GM18868 (cell line): ENCODE results near the gene ARHGDIA.

Source experiments
- ATAC-seq: cut with Tn5 transposase; IDR thresholded peaks from one replicate; pipeline ENCODE4 v1.9.1; 2021; ENCODE audit warnings: mild to moderate bottlenecking, moderate library complexity; ENCODE audit not compliant: unreplicated experiment

ARHGDIA gene

DNA sequence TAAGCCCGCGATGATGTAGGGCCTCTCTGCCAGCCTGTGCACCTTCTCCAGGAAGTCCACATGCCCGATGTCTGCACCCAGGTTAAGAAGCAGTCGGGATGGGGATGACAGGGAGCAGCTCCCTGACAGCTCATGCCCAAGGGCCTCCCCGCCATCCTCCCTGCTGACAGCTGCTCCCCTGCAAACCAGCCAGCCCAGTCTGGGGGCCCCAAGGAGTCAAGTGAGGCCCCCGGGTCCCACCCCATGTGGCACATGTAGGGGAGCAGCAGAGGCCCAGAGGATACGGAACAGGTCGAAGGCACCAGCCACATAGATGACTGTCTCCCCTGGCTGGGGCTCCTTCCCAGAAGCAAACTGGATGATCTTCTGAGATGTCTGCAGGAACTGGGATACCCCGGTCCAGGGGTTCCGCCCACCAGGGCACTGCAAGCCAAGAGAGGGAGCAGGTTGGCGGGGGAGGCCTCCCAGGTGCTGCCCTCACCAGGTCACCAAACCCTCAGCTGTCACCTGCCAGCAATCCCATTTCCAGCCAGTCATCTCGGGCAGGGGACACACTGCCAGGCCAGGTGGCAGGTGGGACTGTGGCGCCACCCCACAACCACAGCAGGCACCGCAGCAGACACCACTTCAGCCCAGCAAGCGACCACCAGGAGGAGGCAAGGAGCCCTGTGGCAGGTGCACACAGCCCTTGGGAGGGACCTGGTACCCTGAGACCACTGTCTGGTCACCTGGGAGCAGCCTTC, 35.5 kb upstream of the ARHGDIA start:
- no peak for ATAC-seq

DNA sequence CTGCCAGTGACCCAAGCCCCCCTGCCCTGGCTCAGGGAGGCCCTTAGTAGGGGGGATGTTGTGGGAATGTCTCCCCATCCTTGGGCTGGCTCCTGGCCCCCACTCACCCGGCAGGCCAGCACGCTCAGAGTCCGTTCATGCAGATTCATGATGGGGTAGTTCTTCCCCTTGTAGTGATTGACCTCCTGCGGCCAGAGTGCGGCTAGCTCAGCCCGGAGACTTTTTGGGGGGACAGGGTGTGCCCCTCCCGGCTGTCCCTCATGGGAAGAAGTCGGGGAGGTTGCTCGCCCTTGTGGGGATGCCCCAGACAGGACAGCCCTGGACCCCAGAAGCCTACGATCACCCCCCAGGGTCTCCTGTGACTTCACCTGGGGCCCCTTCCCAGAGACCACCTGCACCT, 34.9 kb upstream of the ARHGDIA start:
- no peak for ATAC-seq

DNA sequence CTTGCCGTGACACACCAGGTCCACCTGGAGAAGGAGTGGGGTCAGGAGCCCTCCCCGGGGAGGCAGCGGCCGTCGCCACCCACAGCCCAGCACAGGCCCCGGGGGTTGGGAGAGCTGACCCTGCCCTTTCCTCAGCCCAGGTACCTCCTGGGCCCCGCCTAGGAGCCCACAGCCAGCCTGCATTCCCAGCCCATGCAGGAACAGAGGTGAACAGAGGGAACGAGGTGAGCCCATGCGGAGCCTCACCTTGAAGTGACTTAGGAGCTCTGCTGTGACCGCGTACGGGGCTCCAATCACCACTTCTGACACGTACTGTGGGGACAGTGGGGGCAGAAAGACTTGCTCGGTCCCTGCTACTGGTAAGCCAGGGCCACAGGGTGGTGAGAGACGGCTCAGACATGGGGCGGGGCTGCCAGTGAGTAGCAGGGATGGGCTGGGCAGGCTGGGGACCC, 34.3 kb upstream of the ARHGDIA start:
- no peak for ATAC-seq

DNA sequence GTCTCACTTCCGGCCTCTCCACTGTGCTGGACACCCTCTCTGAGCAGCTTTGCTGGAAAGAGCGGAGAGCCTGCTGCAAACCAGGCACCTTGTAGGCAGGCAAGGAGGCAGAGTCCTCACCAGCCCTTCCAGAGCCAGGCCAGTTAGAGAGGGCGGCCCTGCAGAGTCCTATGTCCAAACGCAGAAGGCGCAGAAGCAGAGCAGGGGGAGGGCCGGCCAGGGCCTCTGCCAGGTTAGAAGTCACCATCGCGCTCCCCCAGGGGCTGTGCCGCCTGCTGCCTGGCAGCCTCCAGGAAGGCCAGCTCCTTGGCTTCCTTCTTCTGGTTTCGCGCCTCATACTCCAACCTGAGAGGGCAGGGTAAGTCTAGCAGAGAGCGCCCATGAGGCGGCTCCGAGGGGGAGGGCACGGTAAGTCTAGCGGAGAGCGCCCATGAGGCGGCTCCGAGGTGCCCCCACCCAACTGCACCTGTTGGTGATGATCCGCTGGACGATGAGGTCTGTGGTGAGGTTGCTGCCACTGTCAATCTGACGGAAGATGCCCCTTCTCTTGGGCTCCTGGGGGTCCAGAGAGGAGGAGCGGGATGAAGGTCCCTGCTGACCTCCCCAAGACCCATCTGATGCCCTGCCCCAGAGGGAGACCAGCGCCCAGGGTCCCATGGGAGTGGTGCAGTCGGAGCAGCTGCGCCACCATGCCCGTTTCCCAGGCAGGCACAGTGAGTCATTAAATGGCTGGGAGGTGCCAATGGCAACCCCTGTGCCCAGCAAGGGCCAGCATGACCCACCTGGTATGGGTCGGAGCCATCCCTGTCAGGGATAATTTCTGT, 33.7 kb upstream of the ARHGDIA start:
- no peak for ATAC-seq

DNA sequence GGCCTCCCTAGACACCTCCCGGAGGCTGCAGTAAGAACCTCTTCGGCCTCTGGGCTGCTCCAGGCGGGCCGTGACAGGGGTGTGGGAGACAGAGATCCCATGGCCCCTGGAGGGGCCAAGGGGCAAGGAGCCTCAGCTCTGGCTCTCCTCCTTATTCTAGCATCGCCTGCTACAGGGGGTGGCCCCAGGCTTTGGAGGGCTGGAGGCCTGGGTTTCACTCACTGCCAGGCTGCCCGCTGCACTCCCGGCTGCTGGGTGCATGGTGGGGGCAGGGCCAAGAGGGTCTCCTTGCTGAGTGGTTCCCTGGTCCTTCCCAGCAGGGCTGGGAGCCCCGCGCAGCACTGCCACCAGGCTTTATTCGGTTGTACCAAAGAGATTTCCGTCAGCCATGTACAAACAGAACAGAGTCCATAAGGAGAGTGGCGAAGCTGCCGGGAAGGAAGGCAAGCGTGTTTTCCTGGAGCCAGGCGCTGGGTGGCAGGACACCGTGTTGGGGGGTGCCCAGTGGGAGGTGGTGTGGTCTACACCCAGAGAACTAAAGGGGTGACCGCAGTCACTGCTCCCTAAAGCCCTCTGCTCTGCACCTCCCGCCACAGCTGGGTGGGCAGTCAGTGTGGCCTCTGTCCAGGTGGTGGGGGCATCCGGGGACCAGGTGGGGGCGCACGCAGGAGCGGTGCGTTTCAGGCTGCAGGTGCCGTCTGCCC, 32.9 kb upstream of the ARHGDIA start:
- no peak for ATAC-seq

DNA sequence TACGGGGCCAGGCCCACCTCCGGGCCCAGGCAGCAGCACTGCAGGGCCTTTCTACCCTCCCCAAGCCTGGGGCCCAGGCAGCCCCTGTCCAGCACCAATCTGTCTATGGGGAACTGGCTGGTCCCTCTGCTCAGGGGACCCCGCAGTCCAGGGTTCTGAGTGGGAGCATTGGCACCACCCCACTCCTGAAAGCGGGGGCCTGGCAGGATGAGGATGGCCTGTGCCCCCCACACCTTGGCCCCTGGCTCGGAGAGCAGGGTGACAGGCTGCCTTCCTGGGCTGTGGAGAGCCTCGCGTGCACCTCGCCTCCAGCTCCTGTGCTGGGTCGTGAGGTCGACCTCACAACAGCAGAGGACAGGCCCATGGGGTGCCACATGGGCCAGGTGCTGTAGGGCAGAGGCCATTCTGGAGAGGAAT, 32.3 kb upstream of the ARHGDIA start:
- no peak for ATAC-seq

DNA sequence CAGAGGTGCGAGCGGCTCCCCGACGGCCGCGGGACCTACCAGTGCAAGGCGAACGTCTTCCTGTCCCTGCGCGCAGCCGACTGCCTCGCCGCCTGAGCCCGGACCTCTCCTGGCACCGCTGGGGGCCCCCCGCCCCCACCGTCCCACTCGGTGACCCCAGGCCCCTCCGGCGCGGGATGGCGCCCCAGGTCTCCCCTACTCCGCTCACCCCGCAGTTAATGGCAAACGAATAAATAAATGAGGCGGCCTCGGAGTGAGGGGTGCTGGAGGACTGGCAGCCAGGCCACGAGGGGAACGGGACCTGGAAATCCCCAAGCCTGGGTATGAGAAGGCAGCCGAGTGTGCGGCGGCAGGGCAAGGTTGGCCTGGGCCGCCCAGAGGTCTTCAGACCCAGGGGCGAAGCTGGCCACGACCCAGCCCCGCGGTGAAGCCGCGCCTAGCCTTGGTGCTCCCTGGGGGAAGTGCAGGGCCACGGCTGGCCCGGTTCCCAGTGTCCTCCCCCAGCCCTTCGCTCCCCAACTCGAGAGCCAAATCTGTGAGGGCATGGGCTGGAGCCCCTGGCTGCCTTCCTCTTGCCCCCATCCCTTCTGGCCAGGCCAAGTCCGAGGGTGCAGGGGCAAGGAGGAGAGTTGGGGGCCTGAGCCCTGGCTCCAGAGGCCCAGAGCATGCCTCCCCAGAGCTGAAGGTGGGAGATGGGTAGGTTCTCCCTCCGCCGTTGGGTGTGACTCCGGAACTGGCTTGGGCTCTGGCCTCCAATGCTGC, 31.7 kb upstream of the ARHGDIA start:
- ATAC-seq = no peak

DNA sequence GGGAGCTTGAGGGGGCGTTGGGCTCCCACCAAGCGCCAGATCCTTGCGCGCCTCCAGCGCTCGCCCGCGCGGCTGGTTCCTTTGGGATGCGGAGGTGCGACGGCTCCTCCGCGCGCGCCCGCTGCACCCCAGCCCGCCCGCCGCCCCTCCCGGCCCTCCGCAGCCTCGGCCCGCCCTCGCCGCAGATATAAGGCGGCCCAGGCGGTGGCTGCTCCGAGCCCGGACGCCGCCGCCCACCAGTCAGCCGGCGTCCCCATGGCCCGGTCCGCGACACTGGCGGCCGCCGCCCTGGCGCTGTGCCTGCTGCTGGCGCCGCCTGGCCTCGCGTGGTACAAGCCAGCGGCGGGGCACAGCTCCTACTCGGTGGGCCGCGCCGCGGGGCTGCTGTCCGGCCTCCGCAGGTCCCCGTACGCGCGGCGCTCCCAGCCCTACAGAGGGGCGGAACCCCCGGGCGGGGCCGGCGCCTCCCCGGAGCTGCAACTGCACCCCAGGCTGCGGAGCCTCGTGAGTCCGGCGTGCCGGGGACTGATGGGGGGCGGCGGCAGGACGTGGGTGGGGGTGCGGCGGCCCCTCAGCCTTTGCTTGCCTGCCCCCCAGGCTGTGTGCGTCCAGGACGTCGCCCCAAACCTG, 31.0 kb upstream of the ARHGDIA start, which contains the start of gene NPB:
TSS of gene NPB (plus strand) at position 216 of the 630 bp plus-strand sequence. CDS start at position 256, 40 bp downstream.
- no peak for ATAC-seq

DNA sequence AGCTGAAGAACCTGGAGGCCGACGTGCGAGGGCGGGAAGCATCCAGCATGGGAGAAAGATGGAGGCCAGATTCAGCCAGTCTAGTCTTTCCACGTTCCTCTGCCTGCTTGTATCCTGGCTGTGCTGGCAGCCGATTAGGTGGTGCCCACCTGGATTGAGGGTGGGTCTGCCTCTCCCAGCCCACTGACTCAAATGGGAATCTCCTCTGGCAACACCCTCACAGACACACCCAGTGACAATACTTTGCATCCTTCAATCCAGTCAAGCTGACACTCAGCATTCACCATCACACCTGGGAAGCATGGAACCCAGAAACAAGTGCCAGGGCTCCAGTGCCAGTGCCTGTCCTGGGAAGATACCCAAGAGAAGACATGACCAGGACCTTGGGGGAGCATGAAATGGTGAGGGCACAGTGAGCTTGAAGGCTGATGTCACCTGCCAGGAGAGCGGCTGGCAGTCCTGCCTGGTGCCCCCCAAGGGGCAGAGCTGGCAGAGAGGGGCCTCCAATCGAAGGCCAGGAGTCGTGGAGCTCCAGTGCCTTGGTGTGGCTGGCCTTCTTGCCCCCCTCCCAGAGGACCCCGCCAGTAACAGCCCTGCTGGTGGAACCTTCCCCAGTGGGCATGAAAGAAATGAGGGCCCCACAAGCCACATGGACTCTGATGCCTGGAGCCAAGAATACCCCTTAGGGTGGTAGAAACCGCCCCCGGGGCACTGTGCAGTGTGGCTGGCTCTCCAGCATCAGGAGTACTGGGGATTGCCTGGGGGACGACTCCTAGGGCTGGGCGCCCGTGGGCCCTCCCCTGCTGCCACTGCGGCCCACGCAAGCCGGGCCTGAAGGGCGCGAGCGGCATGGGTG, 30.3 kb upstream of the ARHGDIA start:
- no peak for ATAC-seq

DNA sequence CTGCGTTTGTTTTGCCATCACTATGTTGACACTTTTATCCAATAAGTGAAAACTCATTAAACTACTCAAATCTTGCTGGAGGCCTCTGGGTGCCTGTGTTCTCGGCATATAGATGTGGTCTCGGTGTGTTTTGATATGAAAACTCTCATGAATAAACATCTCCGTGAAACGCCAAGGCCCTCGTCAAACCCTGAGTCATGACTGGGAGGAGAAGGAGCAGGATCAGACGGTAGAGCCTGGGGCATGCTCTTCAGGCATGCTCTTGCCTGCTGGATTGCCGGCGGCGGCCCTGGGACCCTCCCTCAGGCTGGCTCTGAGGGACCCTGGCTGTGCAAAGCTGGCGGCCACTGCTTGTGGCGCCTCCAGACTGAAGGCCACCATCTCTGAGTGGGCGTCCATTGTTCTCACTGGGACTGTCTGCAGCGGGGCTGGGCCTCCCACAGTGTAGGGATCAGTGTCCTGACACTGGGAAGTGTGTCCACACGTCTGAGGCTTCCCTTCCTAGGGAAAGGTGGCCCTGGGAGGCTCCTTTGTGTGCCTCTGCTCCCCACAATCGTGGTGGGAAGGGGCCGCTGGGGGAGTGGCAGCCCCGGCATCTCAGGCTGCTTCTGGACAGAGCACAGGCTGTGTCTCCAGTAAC, 29.2 kb upstream of the ARHGDIA start:
- ATAC-seq = no peak

DNA sequence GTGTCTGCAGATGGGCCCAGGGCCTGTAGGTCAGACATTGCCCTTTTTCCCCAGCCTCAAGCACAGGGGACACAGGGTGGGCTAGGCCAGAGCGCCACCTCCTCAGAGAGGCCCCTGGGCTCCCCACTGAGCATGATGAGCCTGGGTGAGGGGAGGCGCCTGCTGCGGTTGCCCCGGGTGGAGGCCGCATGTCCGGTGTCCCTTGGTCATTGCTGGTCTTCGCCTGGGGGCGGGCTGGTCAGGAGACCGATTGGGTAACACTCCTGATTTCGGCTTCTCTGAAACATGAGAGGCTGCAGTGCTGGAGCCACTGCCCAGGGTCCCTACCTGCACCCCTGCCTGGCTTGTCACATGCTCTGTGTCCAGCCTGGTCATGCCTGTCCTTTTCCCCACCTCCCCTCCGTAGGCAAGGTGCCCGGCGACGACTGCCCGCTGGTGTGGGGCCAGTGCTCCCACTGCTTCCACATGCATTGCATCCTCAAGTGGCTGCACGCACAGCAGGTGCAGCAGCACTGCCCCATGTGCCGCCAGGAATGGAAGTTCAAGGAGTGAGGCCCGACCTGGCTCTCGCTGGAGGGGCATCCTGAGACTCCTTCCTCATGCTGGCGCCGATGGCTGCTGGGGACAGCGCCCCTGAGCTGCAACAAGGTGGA, 28.5 kb upstream of the ARHGDIA start:
- ATAC-seq = no peak

DNA sequence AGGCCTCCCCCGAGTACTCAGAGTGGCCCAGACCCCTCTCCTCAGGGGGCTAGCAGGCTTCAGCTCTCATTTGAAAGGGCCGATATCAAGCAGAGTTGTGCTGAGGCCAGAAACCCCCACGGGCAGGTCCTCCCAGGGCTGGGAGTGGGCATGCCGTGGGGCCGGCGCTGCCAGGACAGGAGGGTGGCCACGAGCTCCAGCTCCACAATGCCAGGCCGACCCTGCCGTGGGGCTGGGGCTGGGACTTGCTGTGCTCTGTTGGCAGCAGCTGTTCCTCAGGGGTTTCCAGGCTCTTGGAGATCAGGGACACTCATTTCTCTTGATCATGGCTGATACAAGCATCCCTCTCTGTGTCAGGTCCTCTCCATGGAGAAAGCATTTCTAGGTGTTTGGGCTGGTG, 27.7 kb upstream of the ARHGDIA start:
- ATAC-seq = no peak

DNA sequence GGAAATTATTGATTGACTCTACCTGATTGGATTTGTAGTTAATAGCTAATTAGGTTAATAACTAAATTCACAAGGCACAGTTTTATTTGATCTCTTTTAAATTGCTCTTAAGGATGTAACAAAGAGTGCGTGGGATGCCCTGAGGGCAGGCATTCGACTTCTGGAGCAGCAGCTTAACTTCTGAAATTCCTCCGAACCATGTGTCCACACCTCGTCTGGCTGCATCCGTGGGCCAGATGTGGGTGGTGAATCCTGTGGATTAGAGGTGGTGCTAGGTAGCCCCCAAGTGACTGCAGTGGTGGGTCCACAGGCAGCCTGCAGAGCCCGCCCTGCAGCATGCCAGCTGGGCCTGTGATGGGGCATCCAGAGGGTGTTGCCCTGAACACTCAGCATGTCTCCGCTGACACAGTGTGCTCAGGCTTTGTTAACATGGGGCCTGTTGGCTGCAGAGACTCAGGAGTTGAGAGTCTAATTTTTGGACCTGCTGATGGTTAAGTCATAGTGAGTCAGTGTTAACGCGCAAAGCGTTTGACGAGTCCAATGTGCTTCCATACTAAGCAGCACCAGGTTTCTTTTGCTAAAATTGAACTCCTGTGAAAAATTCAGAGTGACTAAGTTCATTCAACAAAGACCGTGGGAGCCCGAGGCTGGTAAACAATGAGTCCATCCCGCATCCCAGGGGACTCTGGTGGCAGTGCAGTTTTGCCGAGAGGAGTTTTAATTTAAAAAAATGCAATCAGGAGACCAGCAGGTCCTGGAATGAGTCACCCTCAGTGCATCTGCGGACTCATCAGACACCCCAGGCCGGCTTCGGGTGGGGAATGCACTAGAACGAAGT, 27.1 kb upstream of the ARHGDIA start:
- no peak for ATAC-seq

DNA sequence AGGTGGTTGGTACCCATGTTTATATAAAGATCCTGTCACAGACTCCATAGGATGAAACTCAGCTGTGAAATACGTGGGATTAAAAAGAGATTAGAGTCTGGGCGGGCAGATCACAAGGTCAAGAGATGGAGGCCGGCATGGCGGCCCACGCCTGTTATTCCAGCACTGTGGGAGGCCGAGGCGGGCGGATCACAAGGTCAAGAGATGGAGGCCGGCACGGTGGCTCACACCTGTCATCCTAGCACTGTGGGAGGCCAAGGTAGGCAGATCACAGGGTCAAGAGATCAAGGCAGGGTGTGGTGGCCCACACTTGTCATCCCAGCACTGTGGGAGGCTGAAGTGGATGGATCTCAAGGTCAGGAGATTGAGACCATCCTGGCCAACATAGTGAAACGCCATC, 24.3 kb upstream of the ARHGDIA start:
- no peak for ATAC-seq

DNA sequence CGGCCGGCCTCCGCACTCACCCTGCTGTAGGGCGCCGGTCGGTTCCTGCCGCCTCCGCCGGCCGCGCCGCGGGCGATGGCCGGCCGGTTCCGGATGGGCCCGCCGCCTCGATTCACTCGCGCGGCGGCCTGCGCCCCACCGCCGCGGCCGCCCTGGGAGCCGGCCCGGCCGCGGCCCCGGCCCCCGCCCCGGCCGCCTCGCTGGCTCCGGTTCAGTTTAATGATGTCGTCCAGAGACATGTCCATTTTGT, 20.1 kb upstream of the ARHGDIA start:
- no peak for ATAC-seq

DNA sequence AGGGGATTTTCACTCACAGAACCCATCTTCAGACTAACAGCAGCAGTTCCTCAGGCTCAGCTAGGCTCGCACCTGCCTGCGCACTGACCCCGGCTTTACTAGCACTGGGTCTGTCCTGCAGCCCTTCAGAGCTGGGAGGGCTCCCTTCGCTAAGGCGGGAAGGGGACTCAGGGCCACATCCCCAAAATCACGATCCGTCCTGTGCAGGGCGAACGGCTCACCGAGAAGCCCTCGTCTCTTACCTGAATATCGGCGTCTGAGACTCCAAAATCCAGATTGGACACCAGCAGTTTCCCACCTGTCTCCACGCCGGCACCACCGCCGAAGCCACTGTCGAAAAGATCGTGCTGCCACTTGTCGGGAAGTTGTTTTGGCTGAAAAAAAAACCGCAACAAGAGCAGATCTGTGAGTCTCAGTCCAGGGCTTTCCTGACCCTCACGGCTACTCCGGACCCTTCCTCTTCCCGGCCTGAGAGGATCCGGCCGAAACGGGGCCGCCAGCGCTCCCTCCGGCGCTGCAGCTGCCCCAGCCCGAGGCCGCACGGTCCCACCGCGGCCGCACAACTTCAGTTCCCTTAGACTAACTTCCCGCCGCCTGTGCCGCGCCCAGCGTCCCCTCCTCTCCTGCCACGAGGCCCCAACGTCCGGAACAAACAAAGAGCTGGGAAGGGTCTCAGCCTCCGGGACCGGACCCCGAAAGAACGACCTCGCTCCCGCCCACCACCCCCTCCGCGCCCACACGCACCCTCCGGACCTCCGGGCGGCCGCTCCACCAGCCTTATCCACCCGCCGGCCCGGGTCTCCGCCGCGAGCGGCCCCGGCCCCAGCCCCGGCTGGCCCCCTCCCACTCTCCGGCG, 19.5 kb upstream of the ARHGDIA start:
- ATAC-seq = no peak

DNA sequence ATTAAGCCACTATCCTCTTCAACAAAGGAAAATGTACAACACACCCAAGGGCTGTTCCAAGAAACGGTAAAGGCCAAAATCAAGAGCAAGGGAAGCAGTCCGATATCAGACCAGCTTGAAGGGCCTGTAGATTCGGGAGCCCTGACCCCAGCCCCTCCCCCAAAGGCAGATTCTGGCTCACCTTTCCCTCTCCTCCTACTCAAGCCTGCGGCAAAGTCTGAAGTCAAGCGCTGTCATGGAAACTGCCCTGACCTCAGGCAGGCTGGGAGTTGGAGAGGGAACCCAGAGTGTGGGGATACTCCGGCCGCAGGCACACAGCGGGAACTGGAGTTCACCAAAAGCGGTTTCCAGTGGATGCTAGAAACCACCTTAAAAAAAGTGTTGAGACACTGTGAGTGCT, 18.5 kb upstream of the ARHGDIA start:
- ATAC-seq = no peak
